SK-MEL-5 (cell line): Measurements from ENCODE around the gene TXNDC8. TPM values are rescaled to one million over a fixed set of nuclear protein-coding genes. Genes with fewer than 3 reads are reported as not detected.
A peak's percentile ranks its signal among the peaks of the same experiment; 100 is the strongest.

Experiments used
- DNase-seq: peaks from one replicate; pipeline ENCODE4 v3.0.0-alpha.2; 2016; ENCODE audit warnings: low read depth, low spot score
- in situ Hi-C: cut with HindIII; loops from 2 replicates; pipeline ENCODE4 v1.10.0; 2016; ENCODE audit warnings: low sequenced_read_pairs, high pct_unique_total_duplicates, low pct_unique_long_range_greater_than_20kb
- small RNA-seq, 2 experiments: library from RNA; depleted of rRNA; stranded (forward); fragments of <200 nt; gene quantifications; one replicate each; pipeline ENCODE3, GENCODE V24; 2014
- total RNA-seq: library from RNA; depleted of rRNA; stranded (reverse); fragments of >200 nt; shearing (Covaris generic); gene quantifications from 2 replicates; pipeline ENCODE4 v1.2.3, GENCODE V29; 2014; rRNA removed

The TXNDC8 gene
- total RNA-seq, 1 experiment from 2014 or later: not detected

DNA sequence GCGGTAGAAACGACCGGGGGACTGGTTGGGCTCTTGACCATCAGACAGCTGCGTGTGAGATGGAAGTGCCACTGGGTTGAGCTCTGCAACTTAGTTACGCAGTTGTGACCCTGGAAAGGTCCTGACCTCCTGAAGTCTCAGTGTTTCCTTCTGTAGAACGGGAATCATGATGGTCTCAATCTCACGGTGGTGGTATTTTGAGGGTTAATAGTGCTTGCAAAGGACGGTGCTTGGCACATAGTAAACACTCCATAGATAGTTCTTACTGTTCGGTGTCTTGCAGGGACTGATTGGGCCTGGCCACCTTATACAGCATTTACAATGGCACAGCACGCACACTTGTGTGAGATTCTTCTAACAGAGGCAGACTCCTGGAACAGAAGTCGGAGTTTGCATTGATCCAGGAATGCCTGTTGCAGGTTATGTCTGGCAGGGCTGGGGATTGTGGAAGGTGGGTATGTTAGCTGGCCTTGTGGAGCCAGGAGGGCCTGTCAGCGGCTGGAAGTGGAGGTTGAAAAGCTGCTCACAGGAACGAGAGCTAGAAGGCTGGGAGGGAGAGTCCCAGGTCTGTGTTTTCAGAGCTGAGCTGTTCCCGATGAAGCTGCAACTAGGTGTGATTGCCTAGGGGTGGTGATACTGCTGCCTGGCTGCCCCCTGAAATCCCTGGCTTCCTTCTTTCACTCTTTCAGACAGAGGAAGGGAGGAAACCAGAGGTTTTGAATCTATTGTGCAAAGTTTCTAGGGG is 80.4 kb downstream of the TXNDC8 start:
- peak; percentile 28 for DNase-seq
- in situ Hi-C loops: no loop called here

DNA sequence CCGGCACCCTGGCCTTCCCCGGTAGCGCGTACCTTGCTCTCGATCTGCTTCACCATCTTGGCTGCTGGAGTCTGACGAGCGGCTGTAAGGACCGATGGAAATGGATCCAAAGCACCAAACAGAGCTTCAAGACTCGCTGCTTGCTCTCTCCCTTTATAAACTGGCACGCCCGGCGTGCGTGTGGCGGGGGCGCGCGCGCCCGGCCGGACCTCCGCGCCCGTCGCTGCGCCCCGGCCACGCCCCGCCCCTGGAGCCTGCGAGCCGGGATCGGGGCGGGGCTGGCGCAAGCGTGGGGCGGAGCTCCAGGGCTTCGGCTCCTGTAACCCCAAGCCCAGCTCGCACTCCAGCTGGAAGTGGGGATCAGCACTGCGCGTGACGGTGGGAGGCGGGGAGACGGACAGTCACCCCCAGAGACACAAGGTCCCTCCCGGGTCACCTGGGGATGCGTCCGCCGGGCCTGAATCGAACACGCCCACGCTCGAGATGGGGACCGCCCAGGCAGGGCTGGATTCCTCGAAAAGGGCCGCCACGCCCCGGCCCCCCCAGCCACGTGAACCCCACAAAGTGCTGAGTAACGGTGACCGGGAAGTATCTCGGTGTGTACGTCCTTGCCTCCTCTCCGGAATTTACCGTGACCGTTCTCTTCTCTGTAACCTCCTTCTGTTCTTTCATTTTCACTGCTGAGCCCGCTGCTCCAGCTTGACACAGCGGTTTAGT is 81.1 kb downstream of the TXNDC8 start, which contains the start of gene TXN:
TXN (minus strand) TSS at position 128 of the 717 bp plus-strand sequence; CDS start at position 56, 72 bp downstream.
- peak; percentile 87 for DNase-seq
- in situ Hi-C loops: no loop called here

DNA sequence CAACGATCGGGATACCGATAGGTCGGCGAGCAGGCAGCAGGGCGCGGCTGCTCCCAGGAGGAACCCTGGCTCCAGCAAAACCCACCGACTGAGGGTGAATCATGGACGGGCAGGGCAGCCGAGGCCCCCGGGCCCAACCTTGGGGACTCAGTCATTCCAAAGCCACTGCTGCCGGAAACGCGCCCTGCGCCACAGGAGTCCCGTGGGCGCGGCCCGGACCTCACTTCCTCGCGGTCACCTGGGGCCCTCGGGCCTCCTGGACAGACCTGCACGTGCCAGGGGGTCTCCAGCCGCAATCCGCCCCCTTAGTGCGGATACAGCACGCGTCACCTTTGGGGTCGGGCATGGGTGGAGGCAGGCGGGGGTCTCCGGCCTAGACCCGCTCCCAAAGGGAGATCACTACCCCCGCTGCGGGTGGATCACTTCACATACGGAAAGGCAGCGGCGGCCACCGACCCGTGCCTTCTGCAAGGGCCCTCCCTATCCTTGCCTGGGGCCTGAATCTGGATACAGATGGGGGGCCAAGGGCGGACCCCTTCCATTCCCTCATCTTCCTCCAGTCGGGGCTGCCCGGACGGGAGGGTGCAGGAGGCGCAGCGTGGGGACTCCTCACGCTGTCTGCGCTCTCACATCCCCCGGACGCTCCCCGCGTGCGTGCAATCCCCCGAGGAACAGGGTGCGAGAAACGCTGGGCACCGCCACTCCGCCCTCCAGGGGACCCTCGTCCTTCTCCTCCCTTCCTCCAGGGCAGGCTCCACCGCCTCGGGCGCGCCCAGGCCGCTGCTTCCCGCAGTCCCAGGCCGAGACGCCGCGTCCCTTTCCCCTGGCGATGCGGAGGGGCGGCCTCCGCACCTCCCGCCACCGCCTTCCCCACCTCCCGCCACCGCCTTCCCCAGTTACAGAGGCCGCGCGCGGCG is 81.9 kb downstream of the TXNDC8 start:
- in situ Hi-C loops: no loop called here
- DNase-seq: peak; percentile 46

DNA sequence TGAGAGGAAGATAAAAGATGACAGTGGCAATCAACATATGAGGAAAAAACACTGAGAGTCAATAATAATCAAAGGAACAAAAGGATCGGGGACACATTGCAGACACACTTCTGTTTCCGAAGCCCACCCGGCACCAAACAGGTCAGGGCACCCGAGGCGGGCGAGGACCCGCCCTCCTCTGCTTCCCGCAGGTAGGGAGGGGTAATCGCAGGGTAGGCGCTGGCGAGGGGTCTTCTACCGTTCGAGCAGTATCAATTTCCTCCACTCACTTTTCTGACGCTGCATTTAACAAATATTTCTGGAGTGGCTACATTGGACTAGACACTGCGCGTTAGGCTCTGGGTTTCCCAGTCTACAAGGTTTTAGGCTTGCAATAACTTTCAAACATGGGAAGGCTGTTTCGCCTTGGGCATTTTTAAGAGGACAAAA is 82.6 kb downstream of the TXNDC8 start:
- DNase-seq: peak; percentile 43
- in situ Hi-C loops: no loop called here

DNA sequence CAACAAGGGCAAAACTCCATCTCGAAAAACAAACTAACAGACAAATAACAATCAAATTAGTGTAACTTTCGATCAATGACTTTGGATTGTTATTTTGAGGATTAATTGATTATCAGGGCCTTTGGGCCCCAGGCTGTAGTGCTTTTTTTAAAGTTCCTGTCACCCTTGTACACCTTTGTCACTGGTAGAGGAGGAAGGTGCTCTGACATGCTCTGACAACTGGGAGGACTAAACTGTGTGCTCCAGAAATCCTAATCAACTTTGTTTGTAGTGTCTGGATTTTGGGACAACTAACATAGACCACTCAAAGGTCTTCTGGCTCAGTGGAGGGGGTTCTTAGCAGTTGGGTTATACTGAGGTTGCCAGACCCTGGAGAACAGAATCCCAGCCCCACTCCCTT is 83.2 kb downstream of the TXNDC8 start:
- in situ Hi-C loops: no loop called here
- no peak for DNase-seq

Small RNAs within 50 kb of the gene (small RNA-seq; reads per million reads assigned to genes)
- gene RNU6-1039P: 0 reads per million in 2 experiments

Other genes with a start within 250 kb of the TXNDC8 start
- not detected in 2 replicates for gene C9orf152, start 129.7 kb downstream of the TXNDC8 start, total RNA-seq
- gene TXN, start 81.4 kb downstream of the TXNDC8 start, total RNA-seq: 421 and 448 TPM in 2 replicates
- gene SVEP1, start 241.9 kb upstream of the TXNDC8 start, total RNA-seq: not detected in 2 replicates